GM19193 (cell line): Measurements from ENCODE around the gene RNF150.

Source experiments
- POLR2A ChIP-seq: IDR thresholded peaks from 4 replicates; pipeline ENCODE4 v1.6.1; 2011; ENCODE audit not compliant: insufficient read depth, insufficient read length; ENCODE audit errors: extremely low read depth

RNF150 gene

GRCh38 chr4:141058591-141059512, 74.4 kb downstream of the RNF150 start:
- TF ChIP-seq POLR2A = no peak

DNA sequence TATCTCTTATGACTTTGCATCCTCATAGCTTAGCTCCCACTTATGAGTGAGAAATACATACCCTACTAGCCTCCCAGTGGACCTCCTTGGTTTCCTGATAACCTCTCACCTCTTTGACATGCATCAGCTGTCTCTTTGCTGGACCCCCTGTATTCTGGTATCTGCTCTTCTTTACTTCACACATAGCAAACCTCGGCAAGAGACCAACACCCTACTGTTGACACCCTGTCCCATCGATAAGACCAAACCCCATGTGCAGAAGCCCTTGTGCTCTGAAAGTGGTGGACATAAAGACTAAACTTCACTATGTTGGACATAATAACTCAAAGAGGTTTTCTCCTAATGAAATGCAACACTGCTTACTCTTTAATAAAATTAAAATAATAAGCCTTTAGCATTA, 75.7 kb downstream of the RNF150 start:
- no peak for TF ChIP-seq POLR2A

DNA sequence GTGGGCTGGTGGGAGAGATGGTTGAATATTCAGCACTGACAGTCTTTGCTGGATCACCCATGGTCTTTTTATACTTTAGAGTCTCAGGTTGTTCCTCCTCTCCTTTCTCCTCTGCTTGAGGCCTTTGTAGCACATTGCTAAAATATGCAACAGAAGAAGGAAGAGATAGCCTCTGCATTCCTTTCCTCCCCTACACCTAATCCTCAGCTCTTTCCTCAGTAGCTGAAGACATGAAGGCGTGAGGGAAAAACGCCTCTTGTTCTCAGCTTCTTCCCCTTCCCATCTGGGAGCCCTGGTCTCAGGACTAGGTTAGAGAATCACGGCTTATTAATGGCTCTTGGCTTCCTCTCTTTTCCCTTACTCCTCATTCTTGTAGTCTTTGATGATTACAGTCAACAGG, 76.8 kb downstream of the RNF150 start:
- no peak for TF ChIP-seq POLR2A

GRCh38 chr4:141054446-141054845, 78.8 kb downstream of the RNF150 start:
- no peak for TF ChIP-seq POLR2A

GRCh38 chr4:141047228-141047884, 85.9 kb downstream of the RNF150 start:
- no peak for TF ChIP-seq POLR2A

- no peak for TF ChIP-seq POLR2A
Observed at GRCh38 chr4:141046255-141046654, 87.0 kb downstream of the RNF150 start.

- TF ChIP-seq POLR2A = no peak
Observed at GRCh38 chr4:141045848-141046247, 87.4 kb downstream of the RNF150 start.

DNA sequence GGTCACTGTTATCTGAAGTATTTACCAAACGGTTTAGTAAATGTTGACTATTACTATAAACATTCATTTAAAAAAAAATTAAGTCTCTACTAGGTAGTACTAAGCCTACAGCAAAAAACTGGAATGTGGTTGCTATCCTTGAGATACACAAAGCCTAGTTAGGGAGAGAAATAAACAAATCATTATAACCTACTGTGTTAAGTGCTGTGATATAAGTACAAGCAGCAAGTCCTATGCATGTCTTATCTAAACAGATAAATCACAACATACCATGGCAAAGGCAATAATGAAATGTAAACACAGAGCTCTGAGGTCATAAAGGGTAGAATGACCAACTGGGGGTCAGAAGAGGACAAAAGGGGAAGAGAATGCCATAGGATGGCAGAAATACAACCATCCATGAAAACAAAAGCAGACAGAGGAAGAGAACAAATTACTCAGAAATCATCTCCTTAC, 92.2 kb downstream of the RNF150 start:
- no peak for TF ChIP-seq POLR2A

- no peak for TF ChIP-seq POLR2A
Observed at GRCh38 chr4:141039156-141039555, 94.1 kb downstream of the RNF150 start.

GRCh38 chr4:141038428-141038827, 94.8 kb downstream of the RNF150 start:
- TF ChIP-seq POLR2A = no peak

GRCh38 chr4:141037446-141037845, 95.8 kb downstream of the RNF150 start:
- no peak for TF ChIP-seq POLR2A

DNA sequence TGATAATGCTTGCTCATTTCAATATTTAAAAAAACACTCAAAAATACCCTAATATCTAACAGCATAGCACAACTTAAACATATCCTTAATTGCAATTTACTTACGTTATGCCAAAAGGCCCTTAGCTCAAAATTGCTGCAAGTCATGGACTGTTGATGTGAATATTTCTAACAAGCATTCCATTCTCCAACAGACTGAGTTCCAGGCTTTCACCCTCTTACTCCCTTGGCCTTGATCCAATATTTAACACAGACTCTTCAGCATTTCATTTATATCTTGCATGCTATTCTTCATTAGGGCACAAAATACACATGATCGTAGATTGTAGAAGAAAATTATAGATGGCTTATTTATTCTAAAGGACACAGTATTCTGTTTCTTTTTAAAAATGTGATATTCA, 96.5 kb downstream of the RNF150 start:
- no peak for TF ChIP-seq POLR2A

GRCh38 chr4:141035920-141036319, 97.3 kb downstream of the RNF150 start:
- TF ChIP-seq POLR2A = no peak

- no peak for TF ChIP-seq POLR2A
Observed at GRCh38 chr4:141028024-141028529, 105.2 kb downstream of the RNF150 start.

GRCh38 chr4:141027421-141027820, 105.8 kb downstream of the RNF150 start:
- no peak for TF ChIP-seq POLR2A

GRCh38 chr4:141026900-141027299, 106.4 kb downstream of the RNF150 start:
- no peak for TF ChIP-seq POLR2A

DNA sequence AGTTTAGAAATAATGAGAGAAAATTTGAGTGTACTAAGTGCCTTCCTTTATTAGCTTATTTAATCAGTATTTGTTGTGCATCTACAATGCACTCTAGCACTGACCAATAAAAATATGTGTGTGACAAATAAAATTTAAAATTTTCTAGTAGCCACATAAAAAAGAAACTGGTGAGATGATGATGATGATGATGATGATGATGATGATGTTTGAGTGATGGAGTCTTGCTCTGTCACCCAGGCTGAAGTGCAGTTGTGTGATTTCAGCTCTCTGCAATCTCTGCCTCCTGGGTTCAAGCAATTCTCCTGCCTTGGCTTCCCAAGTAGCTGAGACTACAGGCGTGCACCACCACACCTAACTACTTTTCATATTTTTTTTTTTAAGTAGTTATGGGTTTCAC, 110.2 kb downstream of the RNF150 start:
- TF ChIP-seq POLR2A = no peak
